HEK293 (cell line): ENCODE data around the gene LGI4.
"Not testable (repeated sequence)": the region's sequence is repeated elsewhere in the genome, so short reads cannot be mapped to it uniquely, and the experiment has no call there.

Experiments used
- CTCF ChIA-PET: fragments of 350-600 bp; formaldehyde crosslinking; extraction: SDS; loops from one replicate; lab custom pipeline; 2021; ENCODE audit warnings: antibody characterized with exemption; lab: Yijun Ruan, JAX
- POLR2A ChIA-PET: fragments of 300-600 bp; formaldehyde crosslinking; extraction: SDS; loops from one replicate; lab custom pipeline; 2020; ENCODE audit warnings: antibody characterized with exemption, inconsistent platforms; lab: Yijun Ruan, JAX
- H3K27ac ChIP-seq: fragments of 200-500 bp; sonication (Bioruptor generic); 2 replicates; pipeline ENCODE4 v1.5.1; 2014; ENCODE audit warnings: low read depth, low read length, control low read depth, inconsistent platforms; ENCODE audit errors: extremely low read depth
- H3K36me3 ChIP-seq, 2 experiments: fragments of 200-500 bp in 1 of 2; sonication (Bioruptor generic) in 1 of 2; 1 replicate in 1 of 2; 2 replicates in 1 of 2; pipeline ENCODE4 v1.5.1; 2014 to 2017; ENCODE audit warnings: inconsistent platforms in 2 of 2, low read length in 2 of 2; ENCODE audit not compliant: control insufficient read depth in 2 of 2, insufficient read depth in 1 of 2
- H3K4me1 ChIP-seq: fragments of 200-500 bp; sonication (Bioruptor generic); 2 replicates; pipeline ENCODE4 v1.5.1; 2014; ENCODE audit warnings: mild to moderate bottlenecking, low read length, inconsistent platforms; ENCODE audit not compliant: control insufficient read depth, insufficient read depth
- H3K4me3 ChIP-seq: 2 replicates; pipeline ENCODE4 v1.5.1; 2011; ENCODE audit warnings: low read depth, mild to moderate bottlenecking, control low read depth, low read length, moderate library complexity
- H3K9me3 ChIP-seq: fragments of 200-500 bp; sonication (Bioruptor generic); 2 replicates; pipeline ENCODE4 v1.5.1; 2014; ENCODE audit warnings: low read depth, low read length, inconsistent platforms; ENCODE audit not compliant: control insufficient read depth, insufficient read depth
- REPIN1 ChIP-seq: fragments of 450-650 bp; formaldehyde crosslinking; IDR thresholded peaks from 2 replicates; pipeline ENCODE4 v1.5.1; 2017; ENCODE audit warnings: missing biosample characterization, missing genetic modification characterization, low read depth
- SALL2 ChIP-seq: fragments of 450-650 bp; formaldehyde crosslinking; IDR thresholded peaks from 2 replicates; pipeline ENCODE4 v1.5.0; 2017; ENCODE audit warnings: missing biosample characterization, mild to moderate bottlenecking, missing genetic modification characterization, borderline replicate concordance
- SCRT2 ChIP-seq: fragments of 450-650 bp; formaldehyde crosslinking; IDR thresholded peaks from 2 replicates; pipeline ENCODE4 v1.5.1; 2016; ENCODE audit warnings: missing biosample characterization, missing genetic modification characterization
- SP2 ChIP-seq: fragments of 450-650 bp; formaldehyde crosslinking; IDR thresholded peaks from 2 replicates; pipeline ENCODE4 v1.5.1; 2016; ENCODE audit warnings: missing biosample characterization, missing genetic modification characterization
- ZFHX2 ChIP-seq: fragments of 450-650 bp; formaldehyde crosslinking; conservative IDR thresholded peaks from 2 replicates; pipeline ENCODE4 v1.5.1; 2016; ENCODE audit warnings: missing biosample characterization, missing genetic modification characterization
- ZNF114 ChIP-seq: fragments of 450-650 bp; formaldehyde crosslinking; IDR thresholded peaks from 2 replicates; pipeline ENCODE4 v1.5.0; 2017; ENCODE audit warnings: missing biosample characterization, missing genetic modification characterization
- ZNF16 ChIP-seq: fragments of 450-650 bp; formaldehyde crosslinking; IDR thresholded peaks from 2 replicates; pipeline ENCODE4 v1.5.1; 2016; ENCODE audit warnings: low read depth, missing biosample characterization, missing genetic modification characterization
- ZNF366 ChIP-seq: fragments of 450-650 bp; formaldehyde crosslinking; conservative IDR thresholded peaks from 2 replicates; pipeline ENCODE4 v1.5.1; 2016; ENCODE audit warnings: missing biosample characterization, missing genetic modification characterization
- ZNF416 ChIP-seq: fragments of 450-650 bp; formaldehyde crosslinking; IDR thresholded peaks from 2 replicates; pipeline ENCODE4 v1.5.1; 2016; ENCODE audit warnings: missing biosample characterization, missing genetic modification characterization
- ZNF48 ChIP-seq: fragments of 450-650 bp; formaldehyde crosslinking; IDR thresholded peaks from 2 replicates; pipeline ENCODE4 v1.5.1; 2016; ENCODE audit warnings: missing biosample characterization, missing genetic modification characterization
- ZNF514 ChIP-seq: fragments of 450-650 bp; formaldehyde crosslinking; IDR thresholded peaks from 2 replicates; pipeline ENCODE4 v1.5.1; 2016; ENCODE audit warnings: missing biosample characterization, missing genetic modification characterization
- ZNF530 ChIP-seq: fragments of 450-650 bp; formaldehyde crosslinking; IDR thresholded peaks from 2 replicates; pipeline ENCODE4 v1.5.1; 2016; ENCODE audit warnings: low read depth, missing biosample characterization, missing genetic modification characterization
- ZNF555 ChIP-seq: fragments of 450-650 bp; formaldehyde crosslinking; conservative IDR thresholded peaks from 2 replicates; pipeline ENCODE4 v1.5.1; 2017; ENCODE audit warnings: missing biosample characterization, mild to moderate bottlenecking, missing genetic modification characterization, inconsistent platforms
- ZNF571 ChIP-seq: fragments of 450-650 bp; formaldehyde crosslinking; IDR thresholded peaks from 2 replicates; pipeline ENCODE4 v1.5.0; 2017; ENCODE audit warnings: missing biosample characterization, missing genetic modification characterization
- ZNF596 ChIP-seq: fragments of 450-650 bp; IDR thresholded peaks from 2 replicates; pipeline ENCODE4 v1.5.0; 2018; ENCODE audit warnings: missing biosample characterization, mild to moderate bottlenecking, missing genetic modification characterization, moderate library complexity
- ZNF677 ChIP-seq: fragments of 450-650 bp; IDR thresholded peaks from 2 replicates; pipeline ENCODE4 v1.5.0; 2018; ENCODE audit warnings: missing biosample characterization, mild to moderate bottlenecking, missing genetic modification characterization, moderate library complexity
- ZNF707 ChIP-seq: fragments of 450-650 bp; formaldehyde crosslinking; IDR thresholded peaks from 2 replicates; pipeline ENCODE4 v1.5.1; 2016; ENCODE audit warnings: missing biosample characterization, missing genetic modification characterization
- ZNF777 ChIP-seq: fragments of 450-650 bp; formaldehyde crosslinking; IDR thresholded peaks from 2 replicates; pipeline ENCODE4 v1.5.1; 2017; ENCODE audit warnings: missing biosample characterization, missing genetic modification characterization, borderline replicate concordance
- ZSCAN30 ChIP-seq: fragments of 450-650 bp; IDR thresholded peaks from 2 replicates; pipeline ENCODE4 v1.5.1; 2018; ENCODE audit warnings: missing biosample characterization, mild to moderate bottlenecking, missing genetic modification characterization, moderate library complexity
- TF ChIP-seq, protein P1 (sequence below): fragments of 450-650 bp; formaldehyde crosslinking; optimal IDR thresholded peaks from 2 replicates; pipeline ENCODE3; 2016; ENCODE audit warnings: missing biosample characterization, mild to moderate bottlenecking, missing genetic modification characterization
- TF ChIP-seq, protein P2 (sequence below): fragments of 450-650 bp; formaldehyde crosslinking; IDR thresholded peaks from 2 replicates; pipeline ENCODE4 v1.5.1; 2016; ENCODE audit warnings: missing biosample characterization, missing genetic modification characterization
- TF ChIP-seq, protein P3 (sequence below): fragments of 450-650 bp; formaldehyde crosslinking; IDR thresholded peaks from 2 replicates; pipeline ENCODE4 v1.5.1; 2016; ENCODE audit warnings: missing biosample characterization, missing genetic modification characterization
- TF ChIP-seq, protein P4 (sequence below): fragments of 450-650 bp; formaldehyde crosslinking; IDR thresholded peaks from 2 replicates; pipeline ENCODE4 v1.5.1; 2016; ENCODE audit warnings: missing biosample characterization, missing genetic modification characterization

The LGI4 gene

DNA sequence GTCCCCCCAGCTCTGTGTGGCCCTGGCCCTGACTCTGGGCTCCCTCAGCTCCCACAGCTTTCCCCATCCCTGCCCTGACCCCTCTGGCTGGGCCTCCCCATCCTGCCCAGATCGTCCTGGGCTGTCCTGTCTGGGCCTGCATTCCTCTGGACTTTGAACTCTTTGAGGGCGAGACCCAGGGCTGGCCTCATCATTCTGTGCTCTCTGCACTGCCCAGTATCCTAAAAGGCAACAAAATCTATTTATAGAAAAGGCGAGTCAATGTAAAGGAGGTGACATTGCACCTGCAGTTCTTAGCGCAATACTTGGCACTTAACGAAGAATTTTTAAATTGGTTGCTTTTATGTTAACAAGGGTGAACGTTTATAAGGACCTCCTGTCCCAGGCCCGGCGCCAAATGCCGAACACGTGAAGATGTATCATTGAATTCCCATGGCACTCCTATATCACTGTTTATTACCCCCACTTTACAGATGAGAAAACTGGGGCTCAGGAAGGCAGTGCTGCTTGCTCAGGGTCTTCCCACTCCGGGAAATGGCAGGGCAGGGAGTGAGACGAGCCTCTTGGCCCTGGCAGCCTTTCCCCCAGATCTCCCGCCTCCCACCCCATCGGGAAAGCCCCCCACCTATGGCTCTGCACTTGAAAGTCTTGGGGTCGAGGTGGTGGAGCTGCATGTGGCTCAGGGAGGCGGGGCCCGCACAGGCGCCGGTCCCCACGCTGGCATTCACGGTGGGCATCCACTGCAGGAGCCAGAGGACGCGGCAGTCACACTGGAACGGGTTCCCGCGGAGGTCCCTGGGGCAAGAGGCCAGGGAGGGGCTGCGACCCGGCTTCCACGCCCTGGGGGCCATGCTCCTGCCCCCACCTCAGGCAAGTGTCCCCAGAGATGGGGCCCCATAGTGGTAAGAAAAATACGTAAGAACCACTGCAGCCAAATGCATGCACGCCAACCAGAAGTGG, 3.8 kb downstream of the LGI4 start (continued):
- TF ChIP-seq ZNF530 (tag by site-specific recombination): no peak
- no peak for TF ChIP-seq SP2 (tag by site-specific recombination)
- no peak for TF ChIP-seq ZNF555 (tag by site-specific recombination)
- TF ChIP-seq REPIN1 (tag by site-specific recombination): no peak
- TF ChIP-seq, protein P1, sequence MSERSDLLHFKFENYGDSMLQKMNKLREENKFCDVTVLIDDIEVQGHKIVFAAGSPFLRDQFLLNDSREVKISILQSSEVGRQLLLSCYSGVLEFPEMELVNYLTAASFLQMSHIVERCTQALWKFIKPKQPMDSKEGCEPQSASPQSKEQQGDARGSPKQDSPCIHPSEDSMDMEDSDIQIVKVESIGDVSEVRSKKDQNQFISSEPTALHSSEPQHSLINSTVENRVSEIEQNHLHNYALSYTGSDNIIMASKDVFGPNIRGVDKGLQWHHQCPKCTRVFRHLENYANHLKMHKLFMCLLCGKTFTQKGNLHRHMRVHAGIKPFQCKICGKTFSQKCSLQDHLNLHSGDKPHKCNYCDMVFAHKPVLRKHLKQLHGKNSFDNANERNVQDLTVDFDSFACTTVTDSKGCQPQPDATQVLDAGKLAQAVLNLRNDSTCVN (tag by site-specific recombination): no peak
- no peak for TF ChIP-seq ZFHX2 (tag by site-specific recombination)
- TF ChIP-seq ZNF707: no peak
- TF ChIP-seq, all 188 proteins: peak for 3

DNA sequence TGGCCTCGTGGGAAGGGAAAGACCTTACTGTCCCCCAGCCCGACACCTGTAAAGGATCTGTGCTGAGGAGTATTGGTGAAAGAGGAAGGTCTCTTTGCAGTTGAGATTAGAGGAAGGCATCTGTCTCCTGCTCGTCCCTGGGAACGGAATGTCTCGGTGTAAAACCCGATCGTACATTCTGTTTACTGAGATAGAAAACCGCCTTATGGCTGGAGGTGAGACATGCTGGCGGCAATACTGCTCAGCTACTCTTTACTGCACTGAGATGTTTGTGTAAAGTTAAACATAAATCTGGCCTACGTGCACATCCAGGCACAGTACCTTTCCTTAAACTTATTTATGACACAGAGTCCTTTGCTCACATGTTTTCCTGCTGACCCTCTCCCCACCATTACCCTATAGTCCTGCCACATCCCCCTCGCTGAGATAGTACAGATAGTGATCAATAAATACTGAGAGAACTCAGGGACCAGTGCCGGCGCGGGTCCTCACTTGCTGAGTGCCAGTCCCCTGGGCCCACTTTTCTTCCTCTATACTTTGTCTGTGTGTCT, 5.1 kb downstream of the LGI4 start:
- H3K36me3 ChIP-seq, H3K27ac ChIP-seq, H3K4me3 ChIP-seq, H3K9me3 ChIP-seq, H3K4me1 ChIP-seq: not testable (repeated sequence)
- ChIA-PET CTCF (interaction anchor here (0.6 to 1.1 kb wide), 4 partner anchors 11 to 848 kb away, joined by 3 to 4 read pairs (median 3); no protein-coding TSS in a partner anchor), POLR2A (interaction anchor here (0.6 kb wide), 1 partner anchor 669 kb away, joined by 4 read pairs; no protein-coding TSS in a partner anchor)

DNA sequence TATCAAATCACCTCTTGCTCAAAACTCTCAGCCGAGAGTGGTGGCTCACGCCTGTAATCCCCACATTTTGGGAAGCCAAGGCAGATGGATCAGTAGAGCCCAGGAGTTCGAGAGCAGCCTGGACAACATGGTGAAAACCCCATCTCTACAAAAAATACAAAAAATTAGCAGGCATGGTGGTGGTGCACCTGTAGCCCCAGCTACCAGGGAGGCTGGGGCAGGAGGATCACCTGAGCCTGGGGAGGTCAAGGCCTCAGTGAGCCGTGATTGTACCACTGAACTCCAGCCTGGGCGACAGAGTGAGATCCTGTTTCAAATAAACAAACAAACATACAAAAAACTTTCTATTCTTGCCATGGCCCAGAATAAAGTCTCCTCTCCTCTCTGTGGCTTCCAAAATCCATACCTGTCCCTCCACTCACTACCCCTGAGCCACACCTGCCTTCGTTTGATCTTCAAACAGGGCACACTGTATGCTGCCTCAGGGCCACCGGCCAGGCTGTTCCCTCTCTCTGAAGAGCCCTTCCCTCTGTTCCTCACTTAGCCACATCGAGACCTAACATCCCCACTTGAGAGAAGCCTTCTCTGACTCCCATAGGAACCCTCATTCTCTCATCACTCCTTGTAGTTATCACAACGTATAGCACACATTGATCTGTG, 6.3 kb downstream of the LGI4 start:
- H3K36me3 ChIP-seq: no peaks in the 10 kb centered on the region
- TF ChIP-seq ZNF366 (tag by site-specific recombination) (no peak), ZNF16 (tag by site-specific recombination) (no peak), ZNF596 (tag by site-specific recombination) (no peak), ZNF48 (tag by site-specific recombination) (no peak), ZNF677 (no peak), ZNF777 (no peak), ZNF416 (tag by site-specific recombination) (no peak), ZSCAN30 (tag by site-specific recombination) (no peak), ZNF114 (no peak), SALL2 (no peak), ZNF514 (tag by site-specific recombination) (no peak), ZNF571 (tag by site-specific recombination) (no peak), SCRT2 (tag by site-specific recombination) (no peak)
- TF ChIP-seq, protein P2, sequence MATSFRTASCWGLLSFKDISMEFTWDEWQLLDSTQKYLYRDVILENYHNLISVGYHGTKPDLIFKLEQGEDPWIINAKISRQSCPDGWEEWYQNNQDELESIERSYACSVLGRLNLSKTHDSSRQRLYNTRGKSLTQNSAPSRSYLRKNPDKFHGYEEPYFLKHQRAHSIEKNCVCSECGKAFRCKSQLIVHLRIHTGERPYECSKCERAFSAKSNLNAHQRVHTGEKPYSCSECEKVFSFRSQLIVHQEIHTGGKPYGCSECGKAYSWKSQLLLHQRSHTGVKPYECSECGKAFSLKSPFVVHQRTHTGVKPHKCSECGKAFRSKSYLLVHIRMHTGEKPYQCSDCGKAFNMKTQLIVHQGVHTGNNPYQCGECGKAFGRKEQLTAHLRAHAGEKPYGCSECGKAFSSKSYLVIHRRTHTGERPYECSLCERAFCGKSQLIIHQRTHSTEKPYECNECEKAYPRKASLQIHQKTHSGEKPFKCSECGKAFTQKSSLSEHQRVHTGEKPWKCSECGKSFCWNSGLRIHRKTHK (tag by site-specific recombination): no peak
- TF ChIP-seq, protein P3, sequence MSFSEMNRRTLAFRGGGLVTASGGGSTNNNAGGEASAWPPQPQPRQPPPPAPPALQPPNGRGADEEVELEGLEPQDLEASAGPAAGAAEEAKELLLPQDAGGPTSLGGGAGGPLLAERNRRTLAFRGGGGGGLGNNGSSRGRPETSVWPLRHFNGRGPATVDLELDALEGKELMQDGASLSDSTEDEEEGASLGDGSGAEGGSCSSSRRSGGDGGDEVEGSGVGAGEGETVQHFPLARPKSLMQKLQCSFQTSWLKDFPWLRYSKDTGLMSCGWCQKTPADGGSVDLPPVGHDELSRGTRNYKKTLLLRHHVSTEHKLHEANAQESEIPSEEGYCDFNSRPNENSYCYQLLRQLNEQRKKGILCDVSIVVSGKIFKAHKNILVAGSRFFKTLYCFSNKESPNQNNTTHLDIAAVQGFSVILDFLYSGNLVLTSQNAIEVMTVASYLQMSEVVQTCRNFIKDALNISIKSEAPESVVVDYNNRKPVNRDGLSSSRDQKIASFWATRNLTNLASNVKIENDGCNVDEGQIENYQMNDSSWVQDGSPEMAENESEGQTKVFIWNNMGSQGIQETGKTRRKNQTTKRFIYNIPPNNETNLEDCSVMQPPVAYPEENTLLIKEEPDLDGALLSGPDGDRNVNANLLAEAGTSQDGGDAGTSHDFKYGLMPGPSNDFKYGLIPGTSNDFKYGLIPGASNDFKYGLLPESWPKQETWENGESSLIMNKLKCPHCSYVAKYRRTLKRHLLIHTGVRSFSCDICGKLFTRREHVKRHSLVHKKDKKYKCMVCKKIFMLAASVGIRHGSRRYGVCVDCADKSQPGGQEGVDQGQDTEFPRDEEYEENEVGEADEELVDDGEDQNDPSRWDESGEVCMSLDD (tag by site-specific recombination): no peak
- TF ChIP-seq, protein P4, sequence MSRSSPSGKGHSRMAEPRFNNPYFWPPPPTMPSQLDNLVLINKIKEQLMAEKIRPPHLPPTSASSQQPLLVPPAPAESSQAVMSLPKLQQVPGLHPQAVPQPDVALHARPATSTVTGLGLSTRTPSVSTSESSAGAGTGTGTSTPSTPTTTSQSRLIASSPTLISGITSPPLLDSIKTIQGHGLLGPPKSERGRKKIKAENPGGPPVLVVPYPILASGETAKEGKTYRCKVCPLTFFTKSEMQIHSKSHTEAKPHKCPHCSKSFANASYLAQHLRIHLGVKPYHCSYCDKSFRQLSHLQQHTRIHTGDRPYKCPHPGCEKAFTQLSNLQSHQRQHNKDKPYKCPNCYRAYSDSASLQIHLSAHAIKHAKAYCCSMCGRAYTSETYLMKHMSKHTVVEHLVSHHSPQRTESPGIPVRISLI (tag by site-specific recombination): no peak
- H3K4me1 ChIP-seq: peaks cover 9% of the 10 kb centered on the region
- no peak overlapping the region for H3K4me3 ChIP-seq
- ChIA-PET POLR2A (no interaction called here), CTCF (interaction anchor here (0.6 to 3.0 kb wide), 5 partner anchors 7 to 156 kb away, joined by 3 to 29 read pairs (median 5); partner anchors contain the start of genes FXYD3 and LGI4)
- H3K27ac ChIP-seq: no peak overlapping the region
- H3K9me3 ChIP-seq: no peaks in the 10 kb centered on the region
